ENCODE data around the gene ZSCAN5B.
"Not testable (repeated sequence)": the region's sequence is repeated elsewhere in the genome, so short reads cannot be mapped to it uniquely, and the experiment has no call there.

ZSCAN5B gene

DNA sequence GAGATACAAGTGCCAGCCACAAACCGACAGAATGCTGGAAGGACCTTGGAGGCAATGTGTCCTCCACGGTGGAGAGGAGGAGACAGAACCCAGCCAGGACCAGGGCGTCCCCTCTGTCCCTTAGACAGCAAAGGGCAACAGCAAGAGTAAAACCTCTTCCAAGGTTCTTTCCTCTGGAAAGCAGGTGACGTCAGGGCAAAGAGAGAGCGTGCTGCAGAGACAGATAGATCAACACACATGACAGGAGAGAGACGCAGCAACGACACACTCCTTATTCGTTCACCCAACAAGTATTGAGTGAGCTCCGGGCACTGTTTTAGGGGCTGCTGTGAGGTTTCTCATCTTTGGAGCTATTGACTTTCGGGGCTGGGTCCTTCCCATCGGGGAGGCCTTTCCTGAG, 23.0 kb downstream of the ZSCAN5B start:
- no peak for DNase-seq

DNA sequence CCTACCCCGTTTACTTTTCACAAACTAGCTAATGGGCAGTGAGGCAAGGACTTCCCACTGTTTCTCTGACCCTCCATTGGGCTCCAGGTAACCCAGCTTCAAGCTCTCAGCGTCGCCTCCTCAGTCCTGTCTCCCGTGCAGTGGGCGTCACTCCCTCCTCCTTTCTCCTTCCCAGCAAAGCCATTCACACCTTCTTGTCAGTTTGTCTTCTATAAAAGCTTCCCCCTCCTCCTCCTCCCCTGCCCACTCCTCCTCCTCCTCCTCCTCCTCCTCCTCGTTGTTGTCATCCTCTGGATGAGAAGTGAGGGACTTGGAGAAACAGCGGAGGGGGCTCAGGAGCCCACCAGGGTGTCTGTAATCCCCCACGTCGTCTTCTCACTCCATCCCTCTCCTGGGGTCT, 23.5 kb downstream of the ZSCAN5B start:
- no peak for DNase-seq

DNA sequence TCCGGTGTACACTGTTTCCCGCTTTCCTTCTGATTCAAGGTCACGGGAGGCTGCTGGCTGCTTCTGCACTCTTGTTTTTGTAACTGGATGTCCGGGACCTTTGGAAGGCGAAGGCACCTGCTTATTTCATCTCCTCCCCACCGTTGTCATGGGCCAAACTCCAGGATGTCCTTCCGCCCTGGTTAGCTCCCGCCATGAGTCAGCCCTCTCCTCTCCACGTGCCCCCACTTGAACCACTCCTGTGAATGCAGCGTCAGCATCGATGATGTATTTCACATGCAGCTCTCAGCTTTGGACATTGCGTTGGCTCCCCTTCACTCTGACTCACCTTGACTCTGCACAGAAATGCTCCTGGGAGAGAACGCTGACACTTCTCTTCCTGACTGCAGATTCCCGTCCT, 27.3 kb downstream of the ZSCAN5B start:
- no peak for DNase-seq

DNA sequence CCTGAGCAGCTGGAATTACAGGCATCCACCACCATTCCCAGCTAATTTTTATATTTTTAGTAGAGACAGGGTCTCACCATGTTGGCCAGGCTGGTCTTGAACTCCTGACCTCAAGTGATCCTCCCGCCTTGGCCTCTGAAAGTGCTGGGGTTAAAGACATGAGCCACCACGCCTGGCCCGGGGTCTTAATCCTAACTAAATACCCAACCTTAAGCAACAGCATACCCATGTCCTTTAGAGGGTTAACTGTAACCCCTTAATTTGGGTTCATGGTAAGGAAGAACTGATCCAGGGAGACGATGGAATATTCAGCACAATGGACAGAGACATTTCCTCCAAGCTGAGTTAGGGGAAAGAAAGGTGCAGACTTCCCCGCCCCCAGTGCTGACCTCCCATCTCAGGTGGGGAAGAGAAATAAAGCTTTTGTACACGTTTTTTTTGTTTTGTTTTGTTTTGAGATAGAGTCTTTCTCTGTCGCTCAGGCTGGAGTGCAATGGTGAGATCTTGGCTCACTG, 30.5 kb downstream of the ZSCAN5B start:
- DNase-seq = no peak

DNA sequence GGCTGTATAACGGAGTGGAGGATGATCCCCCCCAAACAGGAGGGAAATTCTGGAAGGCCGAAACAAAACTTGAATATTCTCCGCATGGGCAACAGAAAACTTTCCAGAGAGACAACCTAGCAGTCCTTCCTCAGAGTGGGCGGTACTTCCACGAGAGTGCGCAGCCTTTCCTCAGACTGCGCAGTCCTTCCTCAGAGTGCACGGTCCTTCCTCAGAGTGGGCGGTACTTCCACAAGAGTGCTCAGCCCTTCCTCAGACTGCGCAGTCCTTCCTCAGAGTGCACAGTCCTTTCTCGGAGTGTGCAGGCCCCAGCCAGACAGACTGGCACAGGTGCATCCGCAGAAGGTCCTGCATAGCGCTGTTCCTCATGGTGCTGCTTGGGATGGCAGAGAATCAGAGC, 34.5 kb downstream of the ZSCAN5B start:
- DNase-seq = no peak

DNA sequence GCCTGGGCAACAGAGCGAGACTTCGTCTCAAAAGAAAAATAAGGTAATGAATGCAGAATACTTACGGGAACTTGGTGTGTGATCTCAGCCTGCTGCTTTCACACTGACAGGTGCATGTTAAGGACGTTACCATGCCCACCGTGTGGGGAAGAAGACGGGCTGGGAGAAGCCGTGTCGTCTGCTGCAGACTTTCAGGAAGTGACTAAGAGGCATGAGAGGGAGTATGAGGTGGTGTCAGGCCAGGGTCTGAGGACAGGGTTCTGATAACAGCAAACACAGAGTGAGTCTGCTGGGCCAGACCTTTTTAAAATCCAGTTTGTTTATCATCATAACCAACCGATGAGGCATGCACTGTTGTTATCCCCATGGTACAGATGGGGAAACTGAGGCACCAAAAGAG, 35.3 kb downstream of the ZSCAN5B start:
- DNase-seq = no peak

DNA sequence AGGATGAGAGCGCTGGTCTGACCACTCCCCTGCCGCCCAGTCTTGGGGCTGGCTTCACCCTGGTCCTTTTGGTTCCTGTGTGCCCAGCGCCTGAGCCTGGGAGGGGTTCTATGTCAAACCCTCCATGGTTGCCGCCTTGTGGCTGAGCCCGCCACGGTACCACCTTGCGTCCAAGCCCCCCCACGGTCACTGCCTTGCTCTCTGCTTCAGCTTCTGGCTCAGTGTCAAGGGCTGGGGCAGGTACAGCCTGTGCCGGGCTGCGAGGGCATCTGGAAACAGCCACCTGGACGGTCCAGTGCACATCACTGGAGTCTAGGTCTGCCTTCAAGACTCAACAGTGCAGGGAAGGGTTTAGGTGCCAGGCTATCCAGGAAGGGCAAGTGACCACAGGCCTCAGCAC, 36.0 kb downstream of the ZSCAN5B start:
- DNase-seq = no peak

DNA sequence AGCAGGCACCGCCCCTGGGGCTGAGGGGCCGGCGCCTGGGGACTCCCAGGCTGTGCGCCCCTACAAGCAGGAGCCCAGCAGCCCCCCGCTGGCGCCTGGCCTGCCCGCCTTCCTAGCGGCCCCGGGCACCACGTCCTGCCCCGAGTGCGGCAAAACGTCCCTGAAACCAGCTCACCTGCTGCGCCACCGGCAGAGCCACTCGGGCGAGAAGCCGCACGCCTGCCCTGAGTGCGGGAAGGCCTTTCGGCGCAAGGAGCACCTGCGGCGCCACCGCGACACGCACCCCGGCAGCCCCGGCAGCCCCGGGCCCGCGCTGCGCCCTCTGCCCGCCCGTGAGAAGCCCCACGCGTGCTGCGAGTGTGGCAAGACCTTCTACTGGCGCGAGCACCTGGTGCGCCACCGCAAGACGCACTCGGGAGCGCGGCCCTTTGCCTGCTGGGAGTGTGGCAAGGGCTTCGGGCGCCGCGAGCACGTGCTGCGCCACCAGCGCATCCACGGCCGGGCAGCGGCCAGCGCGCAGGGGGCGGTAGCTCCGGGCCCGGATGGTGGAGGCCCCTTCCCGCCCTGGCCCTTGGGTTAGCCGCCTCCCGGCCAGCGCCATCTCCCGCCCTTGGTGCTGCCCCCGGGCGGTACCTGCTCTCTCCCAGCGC, 37.8 kb downstream of the ZSCAN5B start:
- DNase-seq = no peak

DNA sequence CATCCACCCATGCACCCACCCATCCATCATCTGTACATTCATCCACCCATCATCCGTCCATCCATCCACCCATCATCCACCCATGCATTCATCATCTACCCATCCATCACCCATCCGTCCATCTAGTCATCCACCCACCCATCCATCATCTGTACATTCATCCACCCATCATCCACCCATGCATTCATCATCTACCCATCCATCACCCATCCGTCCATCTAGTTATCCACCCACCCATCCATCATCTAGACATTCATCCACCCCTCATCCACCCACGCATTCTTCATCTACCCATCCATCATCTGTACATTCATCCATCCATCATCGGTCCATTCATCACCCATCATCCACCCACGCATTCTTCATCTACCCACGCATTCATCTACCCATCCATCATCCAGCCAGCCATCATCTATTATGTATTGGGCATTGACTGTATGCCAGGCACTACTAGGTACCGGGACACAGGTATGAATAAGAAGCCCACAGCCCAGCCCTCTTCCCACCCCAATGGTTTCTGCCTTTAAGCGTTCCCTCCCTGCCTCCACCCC, 38.5 kb downstream of the ZSCAN5B start:
- DNase-seq = no peak

DNA sequence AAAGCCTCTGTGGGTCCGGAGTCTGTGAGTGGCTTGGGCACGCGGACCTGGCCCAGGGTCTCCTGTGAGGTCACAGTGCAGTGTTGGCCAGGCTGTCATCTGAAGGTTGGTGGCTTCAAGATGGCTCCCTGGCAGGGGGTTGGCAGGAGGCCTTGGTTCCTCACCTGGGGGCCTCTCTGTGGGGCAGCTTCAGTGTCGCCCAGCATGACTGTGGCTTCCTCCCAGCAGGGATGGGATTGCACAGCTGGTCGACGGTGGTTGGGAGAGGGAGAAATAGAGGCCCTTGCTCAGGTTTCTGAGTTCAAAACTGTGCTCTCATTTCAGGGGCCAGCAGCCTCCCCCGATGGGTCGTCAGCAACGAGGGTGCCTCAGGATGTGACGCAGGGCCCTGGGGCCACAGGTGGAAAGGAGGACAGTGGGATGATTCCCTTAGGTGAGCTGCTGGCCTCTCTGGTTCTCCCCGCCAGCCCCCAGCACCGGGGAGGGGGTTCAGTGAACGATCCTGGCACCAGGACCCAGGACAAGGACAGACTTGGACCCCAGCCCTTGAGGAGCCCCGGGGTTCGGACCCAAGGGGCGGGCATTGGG, 39.3 kb downstream of the ZSCAN5B start:
- DNase-seq = no peak

DNA sequence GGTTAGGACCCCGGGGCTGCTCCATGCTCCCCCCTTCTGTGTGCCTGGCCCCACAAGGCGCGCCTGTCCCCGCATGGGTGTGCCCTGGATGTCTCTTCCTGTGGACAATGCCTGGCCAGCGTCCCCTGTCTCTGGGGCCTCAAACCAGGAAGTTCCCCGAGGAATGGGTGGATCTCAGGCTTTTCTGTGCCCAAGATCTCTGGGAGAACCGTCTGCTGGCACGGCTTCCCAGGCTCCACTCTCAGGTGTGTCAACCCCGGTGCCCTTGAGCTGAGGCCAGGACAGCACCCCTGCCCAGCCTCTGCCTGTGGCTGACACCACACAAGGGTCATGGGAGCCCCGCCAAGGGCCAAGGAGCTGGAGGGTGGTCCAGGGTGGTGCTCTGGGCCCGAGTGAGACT, 40.8 kb downstream of the ZSCAN5B start:
- no peak for DNase-seq

DNA sequence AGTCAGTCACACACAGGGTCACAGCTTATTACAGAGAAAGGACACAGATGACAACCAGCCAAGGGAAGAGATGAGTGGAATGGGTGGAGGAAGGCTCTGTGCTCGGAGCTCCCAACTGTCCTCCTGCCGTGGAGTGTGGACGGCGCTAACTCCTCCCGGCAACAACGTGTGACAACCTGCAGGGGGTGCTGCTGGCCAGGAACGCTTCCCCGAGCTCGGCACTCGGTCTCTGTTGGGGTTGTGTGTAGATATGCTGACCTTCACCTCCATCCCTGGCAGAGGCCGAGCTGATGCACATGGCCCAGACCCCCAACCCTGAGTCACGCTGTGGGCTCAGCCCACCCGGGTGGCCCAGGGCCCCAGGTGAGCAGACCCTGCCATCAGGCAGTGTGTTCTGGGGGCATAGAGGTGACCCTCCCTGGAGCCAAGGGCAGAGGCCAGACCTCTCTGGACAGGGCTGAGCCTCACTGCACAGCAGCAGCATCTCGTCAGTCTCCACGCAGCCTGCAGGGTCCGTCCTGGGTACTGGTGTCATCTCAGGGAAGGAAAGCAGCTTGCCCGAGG, 42.4 kb downstream of the ZSCAN5B start:
- no peak for DNase-seq

DNA sequence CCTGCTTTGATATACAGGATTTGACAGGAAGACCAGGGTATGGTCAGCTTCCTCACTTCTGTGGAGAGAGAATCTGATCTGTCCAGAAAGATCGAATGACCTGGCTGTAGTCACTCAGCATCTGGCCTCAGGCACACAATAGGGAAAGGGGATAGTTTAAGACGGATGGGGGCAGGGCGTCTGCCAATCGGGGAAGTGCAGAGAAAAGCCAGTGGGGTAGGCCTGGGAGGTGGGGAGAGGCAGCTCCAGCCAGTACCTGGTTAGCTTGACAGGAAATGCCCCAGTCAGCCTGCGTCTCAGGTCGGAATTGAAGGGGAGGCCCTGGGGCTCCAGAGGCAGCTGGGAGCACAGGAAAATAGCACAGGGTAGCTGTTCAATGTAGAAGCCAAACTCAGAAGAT, 44.1 kb downstream of the ZSCAN5B start:
- DNase-seq = no peak

DNA sequence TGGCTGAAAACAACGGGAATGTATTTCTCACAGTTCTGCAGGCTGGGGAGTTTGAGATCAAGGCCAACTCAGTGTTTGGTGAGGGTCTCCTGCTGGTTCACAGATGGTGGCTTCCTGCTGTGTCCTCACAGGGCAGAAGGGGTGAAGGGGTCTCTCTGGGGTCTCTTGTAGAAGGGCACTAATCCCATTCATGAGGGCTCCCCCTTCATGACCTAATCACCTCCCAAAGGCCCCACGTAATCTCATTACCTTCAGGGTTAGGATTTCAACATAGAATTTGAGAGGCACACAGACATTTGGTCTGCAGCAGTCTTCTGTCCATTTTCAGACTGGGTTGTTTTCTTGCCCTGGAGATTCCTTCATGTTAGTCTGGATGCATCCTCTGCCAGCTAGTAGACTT, 44.9 kb downstream of the ZSCAN5B start:
- DNase-seq = no peak

DNA sequence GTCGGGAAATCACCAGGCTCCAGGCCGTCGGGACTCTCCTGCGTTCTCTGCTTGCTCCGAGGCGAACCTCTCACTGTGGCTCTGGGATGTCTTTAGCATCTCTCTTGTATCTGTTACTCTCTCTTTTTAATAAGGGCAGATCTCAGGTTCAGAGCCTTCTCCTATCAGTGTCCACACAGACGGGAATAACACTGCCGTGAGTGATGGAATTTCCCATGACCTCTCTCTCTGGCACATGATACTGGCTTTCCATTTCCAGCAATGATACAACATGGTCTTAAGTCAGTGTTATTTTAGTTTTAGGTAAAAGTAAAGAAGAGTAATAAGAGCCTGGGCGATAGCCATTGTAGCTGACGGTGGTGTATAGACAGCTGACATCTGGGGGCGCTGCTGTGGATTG, 47.2 kb downstream of the ZSCAN5B start:
- no peak for DNase-seq

DNA sequence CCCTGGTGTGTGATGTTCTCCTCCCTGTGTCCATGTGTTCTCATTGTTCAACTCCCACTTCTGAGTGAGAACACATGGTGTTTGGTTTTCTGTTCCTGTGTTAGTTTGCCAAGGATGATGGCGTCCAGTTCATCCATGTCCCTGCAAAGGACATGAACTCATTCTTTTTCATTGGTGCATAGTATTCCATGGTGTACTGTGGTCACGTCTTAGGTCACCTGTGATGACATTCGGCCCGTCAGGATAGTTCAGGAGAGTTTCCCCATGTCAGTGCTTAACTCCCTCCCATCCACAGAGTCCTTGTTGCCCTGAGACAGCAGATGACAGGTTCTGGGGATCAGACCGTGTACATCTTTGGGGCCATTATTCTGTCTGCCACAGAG, 47.9 kb downstream of the ZSCAN5B start:
- DNase-seq = no peak

DNA sequence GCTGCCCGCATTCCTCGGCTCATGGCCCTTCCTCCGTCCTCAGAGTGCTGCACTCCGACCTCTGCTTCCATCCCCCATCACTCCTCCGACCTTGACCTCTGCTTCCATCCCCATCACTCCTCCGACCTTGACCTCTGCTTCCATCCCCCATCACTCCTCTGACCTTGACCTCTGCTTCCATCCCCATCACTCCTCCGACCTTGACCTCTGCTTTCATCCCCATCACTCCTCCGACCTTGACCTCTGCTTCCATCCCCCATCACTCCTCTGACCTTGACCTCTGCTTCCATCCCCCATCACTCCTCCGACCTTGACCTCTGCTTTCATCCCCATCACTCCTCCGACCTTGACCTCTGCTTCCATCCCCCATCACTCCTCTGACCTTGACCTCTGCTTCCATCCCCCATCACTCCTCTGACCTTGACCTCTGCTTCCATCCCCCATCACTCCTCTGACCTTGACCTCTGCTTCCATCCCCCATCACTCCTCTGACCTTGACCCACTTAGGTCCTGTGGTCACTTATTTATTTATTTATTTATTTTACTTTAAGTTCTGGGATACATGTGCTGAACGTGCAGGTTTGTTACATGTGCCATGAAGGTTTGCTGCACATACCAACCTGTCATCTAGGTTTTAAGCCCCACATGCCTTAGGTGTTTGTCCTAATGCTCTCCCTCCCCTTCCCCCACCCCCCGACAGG, 48.5 kb downstream of the ZSCAN5B start:
- DNase-seq = not testable (repeated sequence)

DNA sequence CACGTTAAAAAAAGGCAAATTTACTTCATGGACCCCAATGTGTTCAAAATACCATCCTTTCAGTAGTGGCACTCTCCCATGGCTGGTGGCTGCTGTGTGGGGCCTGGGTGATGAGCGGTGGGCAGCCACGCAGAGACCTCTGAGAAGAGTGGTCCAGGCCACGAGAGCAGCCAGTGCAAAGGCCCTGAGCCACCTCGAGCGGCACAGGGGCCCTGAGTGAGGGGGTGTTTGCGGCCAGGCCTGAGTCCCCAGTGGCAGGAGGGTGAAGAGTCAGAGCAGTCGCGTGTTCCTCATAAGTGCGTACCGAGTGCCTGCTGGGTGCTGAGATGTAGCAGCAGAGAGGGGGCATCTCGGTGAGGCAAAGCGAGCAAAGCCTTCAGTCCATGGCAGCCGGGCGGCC, 49.5 kb downstream of the ZSCAN5B start:
- no peak for DNase-seq

DNA sequence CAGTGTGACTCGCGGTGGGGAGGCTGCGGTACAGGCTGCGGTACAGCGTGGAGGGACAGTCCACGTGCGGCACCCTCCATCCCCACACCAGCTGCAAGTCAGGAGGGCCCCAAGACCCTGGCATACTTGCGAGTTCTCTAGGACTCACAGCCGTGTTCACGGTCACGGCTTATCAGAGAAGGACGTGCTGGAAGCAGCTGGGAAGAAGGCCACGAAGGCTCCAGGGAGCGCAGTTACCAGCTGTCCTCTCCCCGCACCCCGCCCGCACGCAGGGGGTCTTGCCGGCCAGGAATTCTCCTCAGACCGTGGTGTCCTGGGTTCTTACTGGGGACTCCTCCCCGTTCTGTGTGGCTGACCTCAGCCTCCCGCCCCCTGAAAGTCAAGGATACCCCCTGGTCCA, 50.3 kb downstream of the ZSCAN5B start:
- DNase-seq = no peak

DNA sequence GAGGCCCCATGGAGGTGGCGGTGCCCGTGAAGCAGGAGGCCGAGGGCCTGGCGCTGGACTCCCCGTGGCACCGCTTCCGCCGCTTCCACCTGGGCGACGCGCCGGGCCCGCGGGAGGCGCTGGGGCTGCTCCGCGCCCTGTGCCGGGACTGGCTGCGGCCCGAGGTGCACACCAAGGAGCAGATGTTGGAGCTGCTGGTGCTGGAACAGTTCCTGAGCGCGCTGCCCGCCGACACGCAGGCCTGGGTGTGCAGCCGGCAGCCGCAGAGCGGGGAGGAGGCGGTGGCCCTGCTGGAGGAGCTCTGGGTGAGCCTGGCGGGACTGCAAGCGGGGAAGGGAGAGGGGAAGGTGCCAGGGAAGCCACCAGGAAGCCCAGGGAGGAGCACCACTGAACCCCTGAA, 50.7 kb downstream of the ZSCAN5B start:
- no peak for DNase-seq

DNA sequence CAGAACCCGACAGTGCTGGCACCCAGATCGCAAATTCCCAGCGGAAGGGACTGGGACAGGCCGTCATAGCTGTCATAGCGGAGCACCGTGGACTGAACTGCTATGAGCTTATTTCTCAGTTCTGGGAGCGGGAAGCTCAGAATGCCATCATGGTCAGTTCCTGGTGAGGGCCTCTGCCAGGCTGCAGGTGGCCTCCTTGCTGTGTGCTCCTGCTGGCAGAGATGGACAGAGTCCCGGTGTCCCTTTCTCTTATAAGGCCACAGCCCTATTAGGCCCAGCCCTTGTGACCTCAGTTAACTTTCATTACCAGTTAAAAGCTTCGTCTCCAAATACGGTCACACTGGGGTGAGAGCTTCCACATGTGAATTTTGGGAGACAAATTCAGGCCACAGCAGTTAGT, 51.9 kb downstream of the ZSCAN5B start:
- DNase-seq = no peak

DNA sequence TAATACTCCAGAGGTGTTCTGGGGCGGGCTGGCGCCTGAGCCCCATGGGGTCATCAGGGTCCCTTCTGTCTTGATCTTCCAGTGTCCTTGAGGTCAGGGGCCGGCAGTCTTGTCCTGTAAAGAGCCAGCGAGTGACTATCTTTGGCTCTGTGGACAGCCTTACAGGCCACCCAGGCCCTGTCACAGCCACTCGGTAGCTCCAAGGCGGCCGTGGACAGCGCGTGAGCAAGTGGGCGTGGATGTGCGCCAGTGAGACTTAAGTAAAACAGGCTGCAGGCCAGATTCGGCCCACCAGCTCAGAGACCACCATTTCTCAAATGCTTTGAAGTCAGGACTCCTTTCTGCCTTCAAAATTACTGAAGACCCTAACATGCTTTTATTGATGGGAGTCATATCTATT, 52.8 kb downstream of the ZSCAN5B start:
- DNase-seq = no peak

DNA sequence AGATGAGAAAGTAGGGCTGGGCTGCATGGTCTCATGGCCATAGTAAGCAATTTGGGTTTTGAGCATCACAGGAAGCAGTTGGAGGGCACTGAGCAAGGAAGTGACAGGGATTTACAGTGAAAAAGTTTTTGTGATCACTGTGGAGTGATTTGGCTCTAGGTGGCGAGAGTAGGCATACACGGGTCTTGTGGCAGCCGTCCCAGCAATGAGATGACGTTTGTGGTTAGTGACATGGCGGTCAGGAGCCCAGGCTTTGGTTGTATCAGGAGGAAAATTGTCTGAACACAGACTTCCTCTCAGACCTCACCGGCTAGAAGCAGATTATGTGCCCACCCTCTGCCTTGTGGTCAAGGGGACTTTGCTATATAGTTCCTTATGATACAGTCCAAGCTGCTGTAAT, 53.2 kb downstream of the ZSCAN5B start:
- no peak for DNase-seq

DNA sequence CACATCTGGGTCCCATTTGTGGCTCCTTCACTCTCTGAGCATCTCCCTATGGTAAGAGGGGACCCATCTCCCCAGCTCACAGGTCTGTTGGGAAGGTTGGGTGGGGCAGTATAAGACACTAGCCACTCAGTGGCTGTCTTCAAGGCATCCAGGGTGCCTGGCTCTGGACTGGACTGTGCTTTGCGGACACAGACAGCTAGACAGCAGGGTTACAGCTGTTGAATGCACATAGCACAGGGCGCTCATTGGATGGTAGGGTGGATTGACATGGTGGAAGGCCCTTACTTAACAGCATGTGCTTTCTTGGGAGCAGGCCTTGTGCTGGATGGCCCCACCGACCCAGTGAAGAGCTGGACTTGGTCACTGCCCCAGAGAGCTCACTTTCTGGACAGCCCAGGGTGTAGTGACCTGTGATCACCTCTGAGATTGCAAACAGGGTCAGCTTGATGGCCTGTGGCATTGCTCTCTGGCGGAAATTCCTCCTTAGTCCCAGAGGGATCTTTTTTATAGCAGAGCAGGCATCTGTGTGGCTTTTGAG, 54.6 kb downstream of the ZSCAN5B start:
- no peak for DNase-seq
